ENCODE results near the gene C19orf38.

DNA sequence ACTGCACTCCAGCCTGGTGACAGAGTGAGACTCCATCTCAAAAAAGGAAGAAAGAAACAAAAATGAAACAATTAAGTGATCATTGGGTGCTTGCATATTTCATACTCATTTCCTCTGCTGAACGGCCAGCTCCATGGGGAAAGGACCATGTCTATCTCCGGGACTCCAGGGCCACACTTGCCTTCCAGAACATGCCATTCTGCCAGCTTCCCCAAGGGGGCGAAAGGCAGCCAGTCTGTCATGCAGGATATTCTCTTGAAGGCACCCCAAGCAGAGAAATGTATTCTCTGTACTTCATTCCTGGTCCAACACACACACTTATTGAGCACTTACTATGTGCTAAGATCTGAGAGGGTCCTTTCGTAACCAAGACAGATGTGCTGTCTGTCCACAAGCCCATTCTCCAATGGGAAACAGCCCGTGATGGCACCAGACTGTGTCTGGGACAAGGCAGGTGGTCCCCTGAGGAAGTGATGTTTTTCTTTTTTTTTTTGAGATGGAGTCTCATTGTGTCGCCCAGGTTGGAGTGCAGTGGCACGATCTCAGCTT is 13.0 kb downstream of the C19orf38 start:
- TF ChIP-seq, protein P1, sequence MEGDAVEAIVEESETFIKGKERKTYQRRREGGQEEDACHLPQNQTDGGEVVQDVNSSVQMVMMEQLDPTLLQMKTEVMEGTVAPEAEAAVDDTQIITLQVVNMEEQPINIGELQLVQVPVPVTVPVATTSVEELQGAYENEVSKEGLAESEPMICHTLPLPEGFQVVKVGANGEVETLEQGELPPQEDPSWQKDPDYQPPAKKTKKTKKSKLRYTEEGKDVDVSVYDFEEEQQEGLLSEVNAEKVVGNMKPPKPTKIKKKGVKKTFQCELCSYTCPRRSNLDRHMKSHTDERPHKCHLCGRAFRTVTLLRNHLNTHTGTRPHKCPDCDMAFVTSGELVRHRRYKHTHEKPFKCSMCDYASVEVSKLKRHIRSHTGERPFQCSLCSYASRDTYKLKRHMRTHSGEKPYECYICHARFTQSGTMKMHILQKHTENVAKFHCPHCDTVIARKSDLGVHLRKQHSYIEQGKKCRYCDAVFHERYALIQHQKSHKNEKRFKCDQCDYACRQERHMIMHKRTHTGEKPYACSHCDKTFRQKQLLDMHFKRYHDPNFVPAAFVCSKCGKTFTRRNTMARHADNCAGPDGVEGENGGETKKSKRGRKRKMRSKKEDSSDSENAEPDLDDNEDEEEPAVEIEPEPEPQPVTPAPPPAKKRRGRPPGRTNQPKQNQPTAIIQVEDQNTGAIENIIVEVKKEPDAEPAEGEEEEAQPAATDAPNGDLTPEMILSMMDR (IDR thresholded peaks at IDR 0.05) = peak in 2 of 5 experiments; percentile 14 to 28
- TF ChIP-seq POLR2A (IDR thresholded peaks at IDR 0.05) (no peak), EP300 (IDR thresholded peaks at IDR 0.05) (no peak)

Data from tibial nerve (tissue), 4 donors.